Stimulated activated CD4-positive, alpha-beta T cell treated with anti-CD3 and anti-CD28 coated beads, Interleukin-1b, Interleukin-23, amount 100 ng/mL, for 1 hour (primary cell): Measurements from ENCODE around the gene CPVL.
A peak's percentile ranks its signal among the peaks of the same experiment; 100 is the strongest.

Source experiments
- DNase-seq, 2 donors: peaks; one replicate each; pipeline ENCODE4 v3.0.0-alpha.2; 2020; ENCODE audit warnings: low read depth in 2 of 2

CPVL gene

GRCh38 chr7:29146057-29146706 is at the start of gene CPVL:
Gene CPVL (minus strand): TSS chr7:29146537. CDS start chr7:29121061, 25,476 bp downstream.
- DNase-seq = no peak

- no peak for DNase-seq
These were observed 48.5 kb upstream of the CPVL start, which contains the start of gene CHN2 for GRCh38 chr7:29194594-29195427. Gene CHN2 (plus strand): TSS chr7:29194775.

GRCh38 chr7:29194206-29194593 is 47.9 kb upstream of the CPVL start:
- no peak for DNase-seq

GRCh38 chr7:29193316-29194205 is 47.2 kb upstream of the CPVL start:
- no peak for DNase-seq

- DNase-seq = no peak
These were observed 46.5 kb upstream of the CPVL start for GRCh38 chr7:29192811-29193210.

- DNase-seq = no peak
These were observed 46.0 kb upstream of the CPVL start for GRCh38 chr7:29192323-29192722.

GRCh38 chr7:29190349-29191045 is 44.2 kb upstream of the CPVL start:
- no peak for DNase-seq

GRCh38 chr7:29189743-29190201 is 43.4 kb upstream of the CPVL start:
- peak in 1 of 2 donors; percentile 17 for DNase-seq

GRCh38 chr7:29185613-29186012 is 39.3 kb upstream of the CPVL start:
- DNase-seq = no peak

- no peak for DNase-seq
These were observed 38.3 kb upstream of the CPVL start for GRCh38 chr7:29184599-29184998.

GRCh38 chr7:29179115-29179514 is 32.8 kb upstream of the CPVL start:
- no peak for DNase-seq

GRCh38 chr7:29177963-29178600 is 31.7 kb upstream of the CPVL start:
- no peak for DNase-seq

GRCh38 chr7:29173458-29173857 is 27.1 kb upstream of the CPVL start:
- DNase-seq = no peak

GRCh38 chr7:29170781-29171180 is 24.4 kb upstream of the CPVL start:
- DNase-seq = no peak

GRCh38 chr7:29167721-29168120 is 21.4 kb upstream of the CPVL start:
- no peak for DNase-seq

GRCh38 chr7:29163854-29164253 is 17.5 kb upstream of the CPVL start:
- DNase-seq = no peak

- no peak for DNase-seq
These were observed 16.2 kb upstream of the CPVL start for GRCh38 chr7:29162577-29162976.

- no peak for DNase-seq
These were observed 14.9 kb upstream of the CPVL start for GRCh38 chr7:29161231-29161630.

- DNase-seq = no peak
These were observed 13.7 kb upstream of the CPVL start for GRCh38 chr7:29160080-29160479.

- no peak for DNase-seq
These were observed 12.6 kb upstream of the CPVL start for GRCh38 chr7:29158795-29159423.
